ENCODE measurements around the gene ARID3A. TPM values are rescaled to one million over a fixed set of nuclear protein-coding genes. Genes with fewer than 3 reads are reported as not detected.
A peak's percentile ranks its signal among the peaks of the same experiment; 100 is the strongest.

The ARID3A gene
- total RNA-seq, 2 donors from 2014 or later, result 121 to 124 TPM

GRCh38 chr19:918152-918437 is 7.7 kb upstream of the ARID3A start:
- WGBS, 2 experiments (ENCODE audit: insufficient coverage in 1 of 2, insufficient read length in 1 of 2), result 4 to 13% methylated on average over 9 to 12 of the region's 12 CpGs
- peak overlapping the region; percentile 60 for H3K4me3 ChIP-seq (ENCODE audit: low read length)
- Mint-ChIP-seq H3K27me3 (ENCODE audit: insufficient read depth) (peaks cover 75% of the 10 kb centered on the region), H3K4me1 (peaks cover 2% of the 10 kb centered on the region), H3K9me3 (no peaks in the 10 kb centered on the region), H3K4me3 (peak overlapping the region; percentile 33), H3K36me3 (ENCODE audit: low read depth) (no peaks in the 10 kb centered on the region), H3K27ac (no peak overlapping the region)
- peaks cover 60% of the 10 kb centered on the region for H3K27me3 ChIP-seq (ENCODE audit: control insufficient read depth, insufficient read depth, low read length, poor library complexity, severe bottlenecking)
- H3K4me1 ChIP-seq (ENCODE audit: control insufficient read depth, insufficient read depth, low read length), result peaks cover 3% of the 10 kb centered on the region
- no peak for DNase-seq
- no peak overlapping the region for H3K9ac ChIP-seq (ENCODE audit: extremely low read depth, low read length, poor library complexity, severe bottlenecking)
- no peaks in the 10 kb centered on the region for H3K9me3 ChIP-seq (ENCODE audit: control insufficient read depth, low read length)
- H3K36me3 ChIP-seq (ENCODE audit: control insufficient read depth, insufficient read depth, low read length), result no peaks in the 10 kb centered on the region
- no peak for TF ChIP-seq CTCF (conservative IDR thresholded peaks at IDR 0.05)
- no peak overlapping the region for H3K27ac ChIP-seq (ENCODE audit: low read depth, low read length)

DNA sequence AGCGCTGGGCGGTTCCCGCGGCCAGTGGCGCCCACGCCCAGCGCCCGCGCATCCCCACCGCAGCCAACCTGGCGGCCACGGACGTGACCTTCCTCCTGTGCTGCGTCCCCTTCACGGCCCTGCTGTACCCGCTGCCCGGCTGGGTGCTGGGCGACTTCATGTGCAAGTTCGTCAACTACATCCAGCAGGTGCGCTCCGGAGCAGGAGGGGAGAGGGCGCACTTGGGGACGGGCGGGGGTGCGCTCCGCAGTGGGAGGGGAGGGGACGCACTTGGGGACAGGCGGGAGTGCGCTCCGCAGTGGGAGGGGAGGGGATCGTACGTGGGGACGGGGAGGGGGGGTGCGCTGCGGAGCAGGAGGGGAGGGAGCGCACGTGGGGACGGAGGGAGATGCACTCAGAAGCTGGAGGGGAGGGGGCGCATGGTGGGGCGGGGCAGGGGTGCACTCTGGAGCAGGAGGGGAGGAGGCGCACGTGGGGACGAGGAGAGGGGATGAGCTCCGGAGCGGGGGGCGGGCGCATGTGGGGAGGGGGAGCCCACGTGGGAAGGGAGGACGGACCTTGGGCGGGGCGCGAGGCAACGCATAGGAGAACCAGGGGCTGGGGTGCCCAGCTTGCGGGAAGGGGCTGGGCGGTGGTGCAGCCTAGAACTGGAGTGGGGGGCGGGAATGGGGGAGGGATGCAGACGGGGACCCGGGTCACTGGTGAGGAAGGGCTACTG is 7.2 kb upstream of the ARID3A start:
- Histone ChIP-seq H3K27me3 (ENCODE audit: control insufficient read depth, insufficient read depth, low read length, poor library complexity, severe bottlenecking) (peaks cover 60% of the 10 kb centered on the region), H3K4me3 (ENCODE audit: low read length) (no peak overlapping the region)

GRCh38 chr19:919199-920050 is 6.4 kb upstream of the ARID3A start:
- Histone ChIP-seq H3K9ac (ENCODE audit: extremely low read depth, low read length, poor library complexity, severe bottlenecking) (no peak overlapping the region), H3K27ac (ENCODE audit: low read depth, low read length) (no peak overlapping the region), H3K4me1 (ENCODE audit: control insufficient read depth, insufficient read depth, low read length) (peaks cover 3% of the 10 kb centered on the region), H3K27me3 (ENCODE audit: control insufficient read depth, insufficient read depth, low read length, poor library complexity, severe bottlenecking) (peaks cover 60% of the 10 kb centered on the region), H3K36me3 (ENCODE audit: control insufficient read depth, insufficient read depth, low read length) (no peaks in the 10 kb centered on the region), H3K4me3 (ENCODE audit: low read length) (no peak overlapping the region), H3K9me3 (ENCODE audit: control insufficient read depth, low read length) (no peaks in the 10 kb centered on the region)
- Mint-ChIP-seq H3K27me3 (ENCODE audit: insufficient read depth) (peaks cover 70% of the 10 kb centered on the region), H3K36me3 (ENCODE audit: low read depth) (no peaks in the 10 kb centered on the region), H3K4me1 (peaks cover 2% of the 10 kb centered on the region), H3K4me3 (no peak overlapping the region), H3K27ac (no peak overlapping the region), H3K9me3 (no peaks in the 10 kb centered on the region)
- 7 to 8% methylated on average over 32 to 68 of the region's 68 CpGs for whole genome bisulfite sequencing, 2 experiments (ENCODE audit: insufficient coverage in 1 of 2, insufficient read length in 1 of 2)
- peak; percentile 74 for DNase-seq
- TF ChIP-seq CTCF (conservative IDR thresholded peaks at IDR 0.05), result no peak

More for the DNA sequence above, 7.2 kb upstream of the ARID3A start:
- 2 to 4% methylated on average over 9 to 48 of the region's 58 CpGs for WGBS, 2 experiments (ENCODE audit: insufficient coverage in 1 of 2, insufficient read length in 1 of 2)
- H3K4me3 Mint-ChIP-seq, result no peak overlapping the region
- H3K27ac Mint-ChIP-seq, result no peak overlapping the region
- Histone ChIP-seq H3K4me1 (ENCODE audit: control insufficient read depth, insufficient read depth, low read length) (peaks cover 3% of the 10 kb centered on the region), H3K27ac (ENCODE audit: low read depth, low read length) (no peak overlapping the region), H3K9me3 (ENCODE audit: control insufficient read depth, low read length) (no peaks in the 10 kb centered on the region), H3K9ac (ENCODE audit: extremely low read depth, low read length, poor library complexity, severe bottlenecking) (no peak overlapping the region), H3K36me3 (ENCODE audit: control insufficient read depth, insufficient read depth, low read length) (no peaks in the 10 kb centered on the region)
- H3K9me3 Mint-ChIP-seq, result no peaks in the 10 kb centered on the region
- H3K4me1 Mint-ChIP-seq, result peaks cover 2% of the 10 kb centered on the region
- H3K27me3 Mint-ChIP-seq (ENCODE audit: insufficient read depth), result peaks cover 75% of the 10 kb centered on the region
- H3K36me3 Mint-ChIP-seq (ENCODE audit: low read depth), result no peaks in the 10 kb centered on the region
- peak; percentile 75 for DNase-seq
- no peak for TF ChIP-seq CTCF (conservative IDR thresholded peaks at IDR 0.05)

All from endodermal cell (in vitro differentiated cells).